ENCODE results near the gene RPAIN.

Gene RPAIN

DNA sequence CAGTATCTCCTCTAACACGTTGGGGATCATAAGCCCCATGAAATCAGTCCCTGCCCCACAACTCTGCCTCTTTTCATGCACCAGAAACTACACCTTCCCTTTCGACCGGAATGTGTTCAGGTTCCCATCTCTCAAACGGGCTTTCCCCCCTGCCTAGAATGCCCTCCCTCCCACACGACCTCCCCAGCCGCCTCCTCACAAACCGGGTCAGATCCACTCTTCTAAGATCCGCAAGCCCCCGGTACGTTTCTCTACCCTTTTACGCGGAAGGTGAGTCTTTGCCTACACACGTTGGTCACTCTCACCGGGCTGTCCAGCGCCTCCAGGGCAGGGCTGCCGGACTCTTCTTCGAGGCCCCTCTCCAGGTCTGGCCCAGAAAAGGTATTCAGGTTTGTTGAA, 48.1 kb downstream of the RPAIN start:
- peaks cover 7% of the 10 kb centered on the region for H3K4me1 ChIP-seq (ENCODE audit: control insufficient read depth, insufficient read depth, low read length)
- peak overlapping the region; percentile 52 for H3K4me3 ChIP-seq (ENCODE audit: low read length)
- H3K9me3 ChIP-seq (ENCODE audit: control insufficient read depth, low read length) = no peaks in the 10 kb centered on the region
- peak overlapping the region; percentile 73 for H3K9ac ChIP-seq (ENCODE audit: low read length)
- H3K36me3 ChIP-seq (ENCODE audit: control insufficient read depth, insufficient read depth, low read length) = no peaks in the 10 kb centered on the region
- H3K27me3 ChIP-seq (ENCODE audit: control insufficient read depth, insufficient read depth, low read length) = no peaks in the 10 kb centered on the region

- H3K9me3 ChIP-seq (ENCODE audit: control insufficient read depth, low read length) = no peaks in the 10 kb centered on the region
- peaks cover 4% of the 10 kb centered on the region for H3K36me3 ChIP-seq (ENCODE audit: control insufficient read depth, insufficient read depth, low read length)
- H3K4me1 ChIP-seq (ENCODE audit: control insufficient read depth, insufficient read depth, low read length) = peaks cover 4% of the 10 kb centered on the region
These were observed 52.5 kb downstream of the RPAIN start for GRCh38 chr17:5472511-5472910.

DNA sequence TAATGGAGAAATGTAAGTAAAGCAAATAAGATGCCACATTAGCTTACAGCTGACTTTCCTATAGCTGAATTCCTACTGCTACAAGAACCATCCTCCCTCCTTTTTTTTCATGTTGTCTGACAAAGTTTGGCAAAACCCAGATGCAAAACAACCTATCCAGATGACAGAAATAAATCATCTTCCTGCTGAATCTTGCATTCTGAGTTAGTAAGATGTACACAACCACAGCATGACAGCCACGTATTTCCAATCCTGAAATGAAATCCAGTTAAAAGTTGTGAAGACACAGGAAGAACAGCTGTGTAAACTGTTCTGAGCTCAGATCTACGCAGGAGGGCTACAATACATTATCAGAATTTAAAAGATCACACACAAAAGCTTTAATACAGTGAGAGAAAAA, 53.9 kb downstream of the RPAIN start:
- Histone ChIP-seq H3K27me3 (ENCODE audit: control insufficient read depth, insufficient read depth, low read length) (no peaks in the 10 kb centered on the region), H3K9ac (ENCODE audit: low read length) (no peak overlapping the region), H3K4me1 (ENCODE audit: control insufficient read depth, insufficient read depth, low read length) (no peaks in the 10 kb centered on the region), H3K9me3 (ENCODE audit: control insufficient read depth, low read length) (no peaks in the 10 kb centered on the region), H3K36me3 (ENCODE audit: control insufficient read depth, insufficient read depth, low read length) (peaks cover 10% of the 10 kb centered on the region), H3K4me3 (ENCODE audit: low read length) (no peak overlapping the region)

More at GRCh38 chr17:5472511-5472910, 52.5 kb downstream of the RPAIN start:
- Histone ChIP-seq H3K27me3 (ENCODE audit: control insufficient read depth, insufficient read depth, low read length) (no peaks in the 10 kb centered on the region), H3K4me3 (ENCODE audit: low read length) (no peak overlapping the region), H3K9ac (ENCODE audit: low read length) (no peak overlapping the region)

DNA sequence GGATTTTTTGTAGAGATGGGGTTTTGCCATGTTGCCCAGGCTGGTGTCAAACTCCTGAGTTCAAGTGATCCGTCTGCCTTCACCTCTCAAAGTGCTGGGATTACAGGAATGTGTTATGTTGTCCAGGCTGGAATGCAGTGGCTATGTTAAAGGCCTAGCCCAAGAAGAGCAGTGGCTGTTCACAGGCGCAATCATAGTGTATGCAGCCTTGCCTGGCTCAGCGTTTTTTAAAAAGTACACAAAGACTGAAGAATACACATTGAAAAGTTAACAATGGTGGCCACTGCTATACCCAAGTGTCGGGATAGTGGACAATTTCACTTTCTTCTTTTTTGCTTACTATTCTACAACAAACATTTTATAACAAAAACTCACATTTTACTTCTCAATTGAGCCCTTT, 59.0 kb downstream of the RPAIN start:
- H3K4me1 ChIP-seq (ENCODE audit: control insufficient read depth, insufficient read depth, low read length) = no peaks in the 10 kb centered on the region
- H3K27me3 ChIP-seq (ENCODE audit: control insufficient read depth, insufficient read depth, low read length) = no peaks in the 10 kb centered on the region
- H3K9me3 ChIP-seq (ENCODE audit: control insufficient read depth, low read length) = no peaks in the 10 kb centered on the region
- no peak overlapping the region for H3K9ac ChIP-seq (ENCODE audit: low read length)
- no peak overlapping the region for H3K4me3 ChIP-seq (ENCODE audit: low read length)
- H3K36me3 ChIP-seq (ENCODE audit: control insufficient read depth, insufficient read depth, low read length) = peaks cover 14% of the 10 kb centered on the region

GRCh38 chr17:5480962-5481361, 61.0 kb downstream of the RPAIN start:
- Histone ChIP-seq H3K9ac (ENCODE audit: low read length) (no peak overlapping the region), H3K9me3 (ENCODE audit: control insufficient read depth, low read length) (no peaks in the 10 kb centered on the region), H3K4me1 (ENCODE audit: control insufficient read depth, insufficient read depth, low read length) (peaks cover 7% of the 10 kb centered on the region), H3K36me3 (ENCODE audit: control insufficient read depth, insufficient read depth, low read length) (peaks cover 14% of the 10 kb centered on the region), H3K27me3 (ENCODE audit: control insufficient read depth, insufficient read depth, low read length) (no peaks in the 10 kb centered on the region), H3K4me3 (ENCODE audit: low read length) (no peak overlapping the region)

DNA sequence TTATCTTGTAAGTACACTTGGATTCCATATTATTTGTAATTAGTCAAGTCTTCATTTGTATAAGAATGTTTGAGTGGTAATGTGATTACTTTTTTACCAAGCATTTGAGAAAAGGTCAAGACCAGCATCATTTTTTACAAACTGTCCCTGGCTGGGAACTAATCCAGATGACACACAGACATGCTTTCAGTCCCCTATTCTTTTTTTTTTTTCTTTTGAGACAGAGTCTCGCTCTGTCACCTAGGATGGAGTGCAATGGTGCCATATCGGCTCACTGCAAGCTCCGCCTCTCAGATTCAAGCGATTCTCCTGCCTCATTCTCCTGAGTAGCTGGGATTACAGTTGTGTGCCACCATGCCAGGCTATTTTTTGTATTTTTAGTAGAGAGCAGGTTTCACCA, 61.5 kb downstream of the RPAIN start:
- H3K9me3 ChIP-seq (ENCODE audit: control insufficient read depth, low read length) = no peaks in the 10 kb centered on the region
- H3K36me3 ChIP-seq (ENCODE audit: control insufficient read depth, insufficient read depth, low read length) = peaks cover 14% of the 10 kb centered on the region
- peaks cover 7% of the 10 kb centered on the region for H3K4me1 ChIP-seq (ENCODE audit: control insufficient read depth, insufficient read depth, low read length)
- no peaks in the 10 kb centered on the region for H3K27me3 ChIP-seq (ENCODE audit: control insufficient read depth, insufficient read depth, low read length)
- H3K4me3 ChIP-seq (ENCODE audit: low read length) = no peak overlapping the region
- H3K9ac ChIP-seq (ENCODE audit: low read length) = no peak overlapping the region
